GF-D8 (cell line): ENCODE data around the gene MAML2.
A peak's percentile ranks its signal among the peaks of the same experiment; 100 is the strongest.
"Not testable (repeated sequence)": the region's sequence is repeated elsewhere in the genome, so short reads cannot be mapped to it uniquely, and the experiment has no call there.

Source experiments
- DNase-seq: peaks from one replicate; lab custom pipeline; 2025; lab: John Stamatoyannopoulos, UW

MAML2 gene

GRCh38 chr11:96268527-96268926, 74.5 kb downstream of the MAML2 start:
- DNase-seq: not testable (repeated sequence)

- DNase-seq: no peak
Measured at GRCh38 chr11:96267496-96268032, 75.4 kb downstream of the MAML2 start.

GRCh38 chr11:96267001-96267495, 75.9 kb downstream of the MAML2 start:
- no peak for DNase-seq

GRCh38 chr11:96265972-96266371, 77.0 kb downstream of the MAML2 start:
- no peak for DNase-seq

GRCh38 chr11:96265220-96265737, 77.7 kb downstream of the MAML2 start:
- no peak for DNase-seq

- no peak for DNase-seq
Measured at GRCh38 chr11:96264364-96264763, 78.6 kb downstream of the MAML2 start.

GRCh38 chr11:96263238-96263763, 79.7 kb downstream of the MAML2 start:
- DNase-seq: no peak

GRCh38 chr11:96260532-96260931, 82.5 kb downstream of the MAML2 start:
- no peak for DNase-seq

- no peak for DNase-seq
Measured at GRCh38 chr11:96260067-96260511, 82.9 kb downstream of the MAML2 start.

GRCh38 chr11:96259134-96259830, 83.7 kb downstream of the MAML2 start:
- DNase-seq: no peak

- DNase-seq: no peak
Measured at GRCh38 chr11:96257972-96258934, 84.7 kb downstream of the MAML2 start.

GRCh38 chr11:96257036-96257435, 86.0 kb downstream of the MAML2 start:
- no peak for DNase-seq

GRCh38 chr11:96256215-96257011, 86.6 kb downstream of the MAML2 start:
- no peak for DNase-seq

- no peak for DNase-seq
Measured at GRCh38 chr11:96254854-96255253, 88.1 kb downstream of the MAML2 start.

GRCh38 chr11:96254087-96254486, 88.9 kb downstream of the MAML2 start:
- no peak for DNase-seq

- DNase-seq: no peak
Measured at GRCh38 chr11:96246718-96247552, 96.1 kb downstream of the MAML2 start.

- peak; percentile 60 for DNase-seq
Measured at GRCh38 chr11:96242971-96243647, 99.9 kb downstream of the MAML2 start.

- no peak for DNase-seq
Measured at GRCh38 chr11:96242191-96242847, 100.7 kb downstream of the MAML2 start.

GRCh38 chr11:96241331-96241841, 101.6 kb downstream of the MAML2 start:
- DNase-seq: no peak
